Activated T-cell treated with anti-CD3 and anti-CD28 coated beads, Interleukin-2, amount 50 U/mL, for 4 hours (primary cell): Measurements from ENCODE around the gene KIF4A. TPM values are rescaled to one million over a fixed set of nuclear protein-coding genes. Genes with fewer than 3 reads are reported as not detected.

ENCODE experiments used
- ATAC-seq, 2 donors: fragments of 200-7000 bp; cut with Tn5 transposase; one replicate each; pipeline ENCODE4 v1.10.0; 2021
- DNase-seq: peaks from one replicate; pipeline ENCODE4 v3.0.0-alpha.2; 2020
- H3K27me3 Mint-ChIP-seq: one replicate; pipeline ENCODE4 v1.8.0; 2021; ENCODE audit warnings: low read depth, mixed read lengths
- H3K36me3 Mint-ChIP-seq: one replicate; pipeline ENCODE4 v1.8.0; 2022; ENCODE audit warnings: mixed read lengths; ENCODE audit not compliant: insufficient read depth
- H3K4me1 Mint-ChIP-seq: one replicate; pipeline ENCODE4 v1.8.0; 2021; ENCODE audit warnings: low read depth, mixed read lengths
- H3K4me3 Mint-ChIP-seq: one replicate; pipeline ENCODE4 v1.8.0; 2021; ENCODE audit warnings: mild to moderate bottlenecking, moderate library complexity, mixed read lengths
- H3K9me3 Mint-ChIP-seq: one replicate; pipeline ENCODE4 v1.8.0; 2021; ENCODE audit warnings: mixed read lengths
- total RNA-seq, 3 donors: library from RNA; stranded (reverse); gene quantifications; one replicate each; pipeline ENCODE4 v1.2.1, GENCODE V29; 2021

The KIF4A gene
- total RNA-seq, 3 donors from 2014 or later = 1.4 to 2.4 (median 2.0) TPM

DNA sequence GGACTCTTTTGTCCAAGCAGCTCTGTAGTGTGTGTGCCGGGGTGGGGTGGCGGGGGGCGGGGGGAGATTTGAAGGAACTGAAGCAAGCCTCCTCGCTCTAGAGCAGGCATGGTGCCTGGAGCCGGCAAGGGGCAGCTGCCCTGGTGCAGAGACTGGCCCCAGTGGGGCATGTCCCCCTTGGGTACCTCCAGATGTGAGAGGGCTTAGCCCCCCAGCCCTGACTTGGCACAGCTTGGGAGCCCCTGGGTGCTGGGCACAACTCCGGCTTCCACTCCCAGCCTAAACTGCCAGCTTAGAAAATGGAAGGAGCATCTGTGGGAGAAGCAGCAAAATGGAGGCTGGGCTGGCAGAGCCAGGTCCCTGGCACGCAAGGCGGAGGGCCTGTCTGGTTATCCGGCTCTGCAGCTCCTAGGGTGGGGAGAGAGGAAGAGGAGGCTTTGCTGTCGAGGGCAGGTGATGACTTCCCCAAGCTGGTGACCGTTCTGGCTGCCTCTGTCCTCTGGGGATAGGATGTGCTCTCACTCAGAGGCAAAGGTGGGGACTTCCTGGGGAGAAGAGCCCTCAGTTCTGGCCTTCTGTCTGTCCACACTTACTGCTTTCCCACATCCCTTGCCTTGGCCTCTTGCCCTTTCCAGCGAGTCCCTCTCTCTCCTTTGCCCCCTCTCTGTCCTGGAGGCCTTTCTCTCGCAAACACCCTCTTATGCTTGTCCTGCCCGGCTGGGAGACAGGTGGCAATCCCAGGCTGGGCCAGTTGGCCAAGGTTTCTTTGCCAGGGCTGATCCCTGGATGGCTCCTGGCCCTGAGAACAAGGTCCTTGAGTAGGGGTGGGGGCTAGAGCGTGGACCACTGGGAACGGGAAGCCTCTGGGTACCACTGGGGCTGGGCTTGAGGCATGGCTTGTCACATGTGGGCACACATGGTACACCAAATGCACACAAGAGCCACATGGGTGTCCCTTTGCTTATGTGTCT, 156.8 kb downstream of the KIF4A start:
- peaks cover 18% of the 10 kb centered on the region for H3K27me3 Mint-ChIP-seq
- peaks cover 4% of the 10 kb centered on the region for H3K4me1 Mint-ChIP-seq
- no peak overlapping the region for H3K4me3 Mint-ChIP-seq
- ATAC-seq (no peak), DNase-seq (no peak)
- H3K9me3 Mint-ChIP-seq = no peaks in the 10 kb centered on the region
- no peaks in the 10 kb centered on the region for H3K36me3 Mint-ChIP-seq

DNA sequence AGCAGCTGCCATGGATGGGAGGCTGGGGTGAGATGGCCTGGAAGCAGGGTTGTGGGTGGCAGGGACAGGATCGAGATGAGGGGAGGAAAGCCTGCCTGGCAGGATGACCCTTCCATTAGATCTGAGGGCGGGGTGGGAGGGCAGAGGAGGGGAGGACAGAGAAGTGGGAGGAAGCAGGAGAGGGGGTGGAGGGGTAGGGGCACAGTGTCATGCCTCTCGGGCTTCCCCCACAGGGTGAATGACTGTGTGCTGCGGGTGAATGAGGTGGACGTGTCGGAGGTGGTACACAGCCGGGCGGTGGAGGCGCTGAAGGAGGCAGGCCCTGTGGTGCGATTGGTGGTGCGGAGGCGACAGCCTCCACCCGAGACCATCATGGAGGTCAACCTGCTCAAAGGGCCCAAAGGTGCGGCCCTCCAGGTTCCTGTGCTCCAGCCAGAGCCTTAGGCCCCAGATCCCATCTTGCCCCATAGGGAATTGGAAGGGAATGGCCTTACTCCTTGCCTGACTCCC, 159.6 kb downstream of the KIF4A start:
- ATAC-seq (no peak), DNase-seq (no peak)
- H3K4me1 Mint-ChIP-seq = peaks cover 20% of the 10 kb centered on the region
- H3K27me3 Mint-ChIP-seq = peaks cover 2% of the 10 kb centered on the region
- H3K9me3 Mint-ChIP-seq = no peaks in the 10 kb centered on the region
- no peaks in the 10 kb centered on the region for H3K36me3 Mint-ChIP-seq
- H3K4me3 Mint-ChIP-seq = no peak overlapping the region

DNA sequence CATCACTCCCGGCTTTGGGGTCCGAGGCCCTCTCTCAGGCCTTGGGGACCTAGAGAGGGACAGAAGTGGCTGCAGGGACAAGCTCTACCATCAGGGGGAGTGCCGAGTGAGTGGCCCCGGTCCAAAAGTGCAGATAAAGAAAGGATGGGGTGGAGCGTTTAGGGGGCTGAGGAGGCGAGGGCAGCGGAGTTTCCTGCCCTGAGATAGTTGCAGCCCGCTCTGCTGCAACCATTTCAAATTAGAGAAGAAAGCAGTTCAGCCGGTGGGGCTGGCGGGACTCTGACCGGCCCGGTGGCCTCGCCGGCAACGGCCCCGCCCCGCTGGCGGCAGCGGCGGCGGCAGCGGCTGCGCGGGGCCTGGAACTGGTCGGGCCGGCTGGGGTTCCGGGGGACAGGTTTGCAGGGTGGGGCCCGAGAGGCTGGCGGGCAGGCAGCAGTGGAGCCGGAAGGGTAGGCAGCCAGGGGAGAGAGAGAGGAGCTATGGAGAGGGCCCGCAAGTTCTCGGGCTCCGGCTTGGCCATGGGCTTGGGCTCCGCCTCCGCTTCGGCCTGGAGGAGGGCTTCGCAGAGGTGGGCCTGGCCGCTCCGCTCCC, 162.3 kb downstream of the KIF4A start:
- Mint-ChIP-seq H3K27me3 (no peaks in the 10 kb centered on the region), H3K36me3 (peaks cover 3% of the 10 kb centered on the region), H3K4me1 (peaks cover 37% of the 10 kb centered on the region), H3K4me3 (peak overlapping the region; percentile 83), H3K9me3 (no peaks in the 10 kb centered on the region)
- peak; percentile 37 for DNase-seq
- ATAC-seq = peak; percentile 47 to 57

DNA sequence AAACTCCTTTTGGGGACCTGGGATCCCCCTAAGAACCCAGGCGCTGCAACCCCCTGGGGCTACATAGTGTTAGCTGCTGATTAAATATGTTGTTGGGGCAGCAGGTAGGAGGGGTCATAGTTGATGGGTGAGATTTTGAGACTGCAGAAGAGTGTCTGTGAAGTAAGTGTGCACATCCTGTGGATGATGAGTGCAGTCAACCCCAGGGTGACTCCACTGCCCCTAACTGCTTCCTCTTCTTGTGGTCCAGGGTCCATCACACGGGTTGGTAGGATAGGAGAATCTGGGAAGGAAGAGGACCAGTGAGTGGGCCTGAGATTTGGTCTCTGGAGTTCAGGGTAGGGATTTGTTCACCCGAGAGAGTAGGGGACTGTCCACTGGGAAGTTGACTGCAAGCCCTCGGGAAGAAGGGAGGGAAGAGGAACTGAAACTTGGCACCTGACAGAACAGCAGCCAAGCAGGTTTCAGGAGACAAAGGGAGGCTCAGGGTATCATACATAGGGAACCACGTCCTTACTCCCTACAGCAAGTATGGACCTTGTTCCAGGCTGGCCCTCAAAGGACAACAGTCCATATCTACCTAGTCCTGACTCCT, 163.2 kb downstream of the KIF4A start:
- no peak for ATAC-seq
- peaks cover 37% of the 10 kb centered on the region for H3K4me1 Mint-ChIP-seq

DNA sequence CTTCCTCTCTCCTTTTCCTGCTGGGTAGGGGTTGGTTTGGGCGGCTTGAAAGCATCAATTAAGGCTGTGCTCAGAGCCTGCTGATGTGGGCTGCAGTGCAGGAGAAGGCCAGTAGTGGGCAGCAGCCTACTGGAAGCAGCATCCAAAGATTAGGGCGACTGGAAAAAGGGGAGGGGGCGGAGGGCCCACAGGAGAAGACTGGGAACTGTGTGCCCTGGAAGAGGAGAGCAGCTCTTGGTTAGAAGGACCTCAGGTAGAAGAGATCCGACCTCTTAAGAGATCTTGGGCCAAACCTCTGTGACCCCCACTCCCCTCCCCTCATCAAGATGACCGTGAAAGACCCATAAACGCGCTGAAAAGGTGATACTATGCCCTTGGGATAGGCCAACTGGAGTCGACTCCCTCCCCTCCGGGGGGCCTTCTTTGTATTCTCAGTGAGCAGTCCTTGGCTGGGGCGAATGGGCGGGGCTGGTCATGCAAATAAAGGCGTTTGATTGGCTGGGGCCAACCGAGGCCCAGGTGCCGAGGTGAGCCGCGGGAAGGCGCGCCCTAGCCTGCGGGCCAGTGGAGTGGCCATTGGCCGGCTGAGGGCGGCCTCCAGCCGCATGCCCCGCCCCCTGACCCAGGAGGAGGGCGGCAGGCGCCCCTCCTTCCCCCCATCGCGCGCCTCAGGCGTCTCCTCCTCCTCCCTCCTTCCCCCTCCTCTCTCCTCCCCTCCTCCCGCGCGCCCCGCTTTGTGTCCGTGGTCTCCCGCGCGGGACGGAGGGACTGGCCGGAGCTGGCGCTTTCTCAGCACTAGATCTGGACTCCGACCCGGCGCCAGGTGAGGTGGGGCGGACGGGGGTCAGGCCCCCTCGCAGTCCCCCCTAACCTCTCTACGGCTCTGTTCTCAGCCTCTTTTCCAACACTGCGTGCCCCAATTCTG, 164.8 kb downstream of the KIF4A start:
- Mint-ChIP-seq H3K36me3 (peaks cover 3% of the 10 kb centered on the region), H3K4me1 (peaks cover 37% of the 10 kb centered on the region), H3K9me3 (no peaks in the 10 kb centered on the region), H3K27me3 (no peaks in the 10 kb centered on the region), H3K4me3 (peak overlapping the region; percentile 82)
- ATAC-seq (peak; percentile 57 to 61), DNase-seq (peak; percentile 53)

More for the DNA sequence above, 163.2 kb downstream of the KIF4A start:
- no peaks in the 10 kb centered on the region for H3K27me3 Mint-ChIP-seq
- no peaks in the 10 kb centered on the region for H3K9me3 Mint-ChIP-seq
- H3K36me3 Mint-ChIP-seq = peaks cover 3% of the 10 kb centered on the region
- peak overlapping the region; percentile 71 for H3K4me3 Mint-ChIP-seq
- DNase-seq = no peak

DNA sequence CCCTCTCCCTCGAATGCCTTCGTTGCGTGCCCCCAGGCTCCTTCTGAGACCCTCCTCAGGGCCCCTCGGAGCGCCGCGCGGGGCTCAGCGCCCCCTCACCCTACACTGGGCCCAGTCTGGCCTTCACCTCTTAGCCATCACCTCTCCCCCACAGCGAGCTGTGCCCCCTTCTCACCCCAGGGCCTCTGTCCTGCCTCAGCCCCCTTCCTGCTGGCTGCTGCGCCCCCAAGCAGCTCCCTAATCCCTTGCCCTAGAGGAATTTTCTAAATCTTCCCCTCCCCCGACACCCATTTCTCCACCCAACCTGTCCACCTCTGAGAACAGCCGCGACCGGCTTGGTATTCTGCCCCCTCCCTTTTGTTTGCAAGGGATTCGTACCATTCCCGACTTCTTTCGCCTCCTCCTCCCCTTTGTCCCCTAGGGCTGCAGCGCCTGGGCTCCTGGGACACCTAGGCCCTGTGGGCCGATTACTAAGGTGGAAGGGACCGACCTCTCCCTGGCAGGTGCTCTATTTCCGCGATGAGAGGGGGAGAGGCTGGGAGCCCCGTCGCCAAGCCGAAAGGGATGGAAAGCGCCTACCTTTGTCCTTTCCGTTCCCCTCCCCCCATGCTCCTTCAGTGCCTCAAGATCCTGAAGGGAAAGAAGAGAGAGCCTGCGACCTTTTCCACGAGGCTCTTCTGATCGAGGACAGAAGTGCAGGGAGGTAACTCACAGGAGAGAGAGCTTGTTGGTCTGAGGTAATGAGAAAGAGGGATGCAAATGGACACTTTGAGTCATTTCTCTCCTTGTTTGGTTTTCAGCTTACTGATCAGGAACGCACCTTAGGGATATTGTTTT, 165.7 kb downstream of the KIF4A start:
- H3K4me1 Mint-ChIP-seq = peaks cover 37% of the 10 kb centered on the region

DNA sequence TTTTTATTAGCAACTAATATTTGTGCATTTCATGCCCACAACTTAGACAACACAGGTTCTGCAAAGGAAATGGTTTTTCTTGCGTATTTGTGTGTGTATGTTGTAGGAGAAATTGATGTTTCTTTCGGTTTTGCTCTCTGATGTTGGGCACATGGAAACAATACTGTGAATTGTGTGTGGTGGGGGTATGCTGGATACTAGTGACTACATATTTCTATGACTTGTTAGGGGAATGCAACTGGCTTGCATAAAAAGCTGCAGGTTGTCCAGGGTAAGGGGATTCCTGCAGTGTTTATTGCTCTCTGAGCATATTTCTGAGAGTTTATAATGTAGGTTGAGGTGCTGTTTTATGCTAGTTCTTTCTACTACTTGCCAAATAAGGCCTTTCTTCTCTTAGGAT, 166.4 kb downstream of the KIF4A start:
- H3K4me3 Mint-ChIP-seq = peak overlapping the region; percentile 82
- no peak for DNase-seq
- peaks cover 37% of the 10 kb centered on the region for H3K4me1 Mint-ChIP-seq
- H3K27me3 Mint-ChIP-seq = no peaks in the 10 kb centered on the region
- ATAC-seq = peak; percentile 14 to 24
- peaks cover 3% of the 10 kb centered on the region for H3K36me3 Mint-ChIP-seq
- H3K9me3 Mint-ChIP-seq = no peaks in the 10 kb centered on the region

More for the DNA sequence above, 165.7 kb downstream of the KIF4A start:
- peak overlapping the region; percentile 82 for H3K4me3 Mint-ChIP-seq
- peaks cover 3% of the 10 kb centered on the region for H3K36me3 Mint-ChIP-seq
- ATAC-seq (peak in 1 of 2 donors; percentile 9), DNase-seq (no peak)
- H3K27me3 Mint-ChIP-seq = no peaks in the 10 kb centered on the region
- no peaks in the 10 kb centered on the region for H3K9me3 Mint-ChIP-seq

DNA sequence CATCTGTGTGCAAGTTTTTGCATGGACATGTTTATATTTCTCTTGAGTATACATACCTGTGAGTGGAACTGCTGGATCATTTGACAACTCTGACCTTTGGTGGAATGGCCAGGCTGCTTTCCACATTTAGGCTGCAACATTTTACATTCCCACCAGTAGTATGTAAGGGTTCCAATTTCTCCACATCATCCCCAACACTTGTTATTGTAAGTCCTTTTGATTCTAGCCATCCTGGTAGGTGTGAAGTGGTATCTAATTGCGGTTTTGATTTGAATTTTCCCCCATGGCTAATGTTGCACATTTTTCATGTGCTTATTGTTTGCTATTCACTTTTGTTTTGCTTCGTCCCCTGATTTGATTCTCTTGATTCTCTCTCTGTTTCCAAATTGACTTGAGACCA, 171.1 kb downstream of the KIF4A start:
- Mint-ChIP-seq H3K4me3 (no peak overlapping the region), H3K9me3 (no peaks in the 10 kb centered on the region), H3K36me3 (peaks cover 3% of the 10 kb centered on the region), H3K27me3 (no peaks in the 10 kb centered on the region), H3K4me1 (peaks cover 12% of the 10 kb centered on the region)
- ATAC-seq = no peak
- no peak for DNase-seq

DNA sequence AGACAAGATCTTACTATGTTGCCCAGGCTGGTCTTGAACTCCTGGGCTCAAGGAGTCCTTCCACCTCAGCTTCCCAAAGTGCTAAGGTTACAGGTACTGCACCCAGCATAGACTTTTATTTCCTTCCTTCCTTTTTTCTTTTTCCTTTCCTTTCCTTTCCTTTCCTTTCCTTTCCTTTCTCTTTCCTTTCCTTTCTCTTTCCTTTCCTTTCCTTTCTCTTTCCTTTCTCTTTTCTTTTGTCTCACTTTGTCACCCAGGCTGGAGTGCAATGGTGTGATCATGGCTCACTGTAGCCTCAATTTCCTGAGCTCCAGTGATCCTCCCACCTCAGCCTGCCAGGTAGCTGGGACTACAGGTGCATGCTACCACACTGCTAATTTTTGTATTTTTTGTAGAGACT, 174.1 kb downstream of the KIF4A start:
- Mint-ChIP-seq H3K4me1 (no peaks in the 10 kb centered on the region), H3K36me3 (no peaks in the 10 kb centered on the region), H3K9me3 (no peaks in the 10 kb centered on the region), H3K4me3 (no peak overlapping the region), H3K27me3 (no peaks in the 10 kb centered on the region)
- no peak for ATAC-seq
- no peak for DNase-seq

DNA sequence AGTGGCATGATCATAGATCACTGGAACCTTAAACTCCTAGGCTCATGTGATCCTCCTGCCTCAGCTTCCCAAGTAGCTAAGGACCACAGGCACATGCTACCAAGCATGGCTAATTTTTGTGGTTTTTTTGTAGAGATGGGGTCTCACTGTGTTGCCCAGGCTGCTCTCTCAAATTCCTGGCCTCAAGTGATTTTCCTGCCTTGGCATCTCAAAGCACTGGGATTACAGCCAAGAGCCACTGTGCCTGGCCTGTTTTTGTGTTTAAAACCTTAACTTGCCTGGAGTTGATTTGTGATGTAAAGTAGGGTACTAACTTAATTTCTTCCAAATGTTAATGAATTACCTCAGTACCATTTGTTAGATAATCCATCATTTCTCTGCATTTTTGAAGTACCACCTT, 177.1 kb downstream of the KIF4A start:
- Mint-ChIP-seq H3K4me3 (no peak overlapping the region), H3K27me3 (no peaks in the 10 kb centered on the region), H3K36me3 (peaks cover 2% of the 10 kb centered on the region), H3K9me3 (no peaks in the 10 kb centered on the region), H3K4me1 (peaks cover 12% of the 10 kb centered on the region)
- DNase-seq (no peak), ATAC-seq (no peak)

DNA sequence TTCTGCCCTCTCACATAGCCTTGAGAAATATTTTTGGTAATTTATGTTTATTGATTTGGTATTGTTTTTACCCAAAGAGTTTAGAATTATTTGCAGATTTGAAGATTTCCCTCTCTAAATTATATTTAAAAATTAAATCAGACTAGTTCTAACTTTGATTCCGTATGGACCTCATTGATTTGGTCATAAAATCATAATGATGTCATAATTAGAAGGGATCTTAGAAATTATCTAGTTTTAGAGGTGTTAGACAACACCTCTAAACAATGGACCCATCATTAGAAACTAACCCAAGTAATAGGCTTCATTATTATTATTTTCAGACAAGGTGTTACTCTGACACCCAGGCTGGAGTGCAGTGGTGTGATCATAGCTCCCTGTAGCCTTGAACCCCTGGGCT, 178.8 kb downstream of the KIF4A start:
- H3K4me3 Mint-ChIP-seq = no peak overlapping the region
- no peaks in the 10 kb centered on the region for H3K27me3 Mint-ChIP-seq
- H3K36me3 Mint-ChIP-seq = peaks cover 2% of the 10 kb centered on the region
- no peak for ATAC-seq
- no peak for DNase-seq
- H3K9me3 Mint-ChIP-seq = no peaks in the 10 kb centered on the region
- peaks cover 12% of the 10 kb centered on the region for H3K4me1 Mint-ChIP-seq
